HEK293T (cell line): ENCODE measurements around the gene RPS2.

ENCODE experiments used
- ARNT ChIP-seq: fragments of 450-650 bp; IDR thresholded peaks from 2 replicates; pipeline ENCODE4 v1.6.1; 2017; ENCODE audit warnings: mild to moderate bottlenecking
- BHLHE40 ChIP-seq: fragments of 450-650 bp; IDR thresholded peaks from 2 replicates; pipeline ENCODE4 v1.6.1; 2016; ENCODE audit warnings: mild to moderate bottlenecking, moderate library complexity, borderline replicate concordance
- ELF4 ChIP-seq: fragments of 450-650 bp; IDR thresholded peaks from 2 replicates; pipeline ENCODE4 v1.6.1; 2017; ENCODE audit warnings: antibody characterized with exemption
- FOXM1 ChIP-seq: fragments of 450-650 bp; IDR thresholded peaks from 2 replicates; pipeline ENCODE4 v1.6.1; 2017; ENCODE audit warnings: mild to moderate bottlenecking, borderline replicate concordance
- HDGF ChIP-seq: fragments of 450-650 bp; IDR thresholded peaks from 2 replicates; pipeline ENCODE4 v1.6.1; 2017; ENCODE audit warnings: antibody characterized with exemption, borderline replicate concordance
- NFRKB ChIP-seq: fragments of 450-650 bp; IDR thresholded peaks from 2 replicates; pipeline ENCODE4 v1.6.1; 2016; ENCODE audit warnings: mild to moderate bottlenecking, moderate library complexity
- SUZ12 ChIP-seq: fragments of 450-650 bp; IDR thresholded peaks from 2 replicates; pipeline ENCODE4 v1.6.1; 2016; ENCODE audit warnings: mild to moderate bottlenecking
- TARDBP ChIP-seq: fragments of 450-650 bp; IDR thresholded peaks from 2 replicates; pipeline ENCODE4 v1.6.1; 2016
- ZNF384 ChIP-seq: fragments of 450-650 bp; IDR thresholded peaks from 2 replicates; pipeline ENCODE4 v1.6.1; 2016

GRCh38 chr16:1940273-1941161 is 24.1 kb downstream of the RPS2 start:
- no peak for TF ChIP-seq ARNT
- TF ChIP-seq NFRKB = no peak
- no peak for TF ChIP-seq BHLHE40
- no peak for TF ChIP-seq TARDBP
- TF ChIP-seq ZNF384 = no peak
- no peak for TF ChIP-seq HDGF
- no peak for TF ChIP-seq SUZ12
- TF ChIP-seq FOXM1 = no peak
- TF ChIP-seq ELF4 = no peak
